ENCODE measurements around the gene TMEM59. TPM values are rescaled to one million over a fixed set of nuclear protein-coding genes. Genes with fewer than 3 reads are reported as not detected.

Gene TMEM59
- total and polyA plus RNA-seq, 12 donors = 98.2 to 474 (median 342) TPM

GRCh38 chr1:54094001-54094729 is 41.2 kb upstream of the TMEM59 start:
- 90 to 91% methylated on average over 4 of the region's 4 CpGs for WGBS, 2 donors
- H3K27ac ChIP-seq = no peak overlapping the region
- DNase-seq (no peak), ATAC-seq (no peak)
- TF ChIP-seq, protein P1, sequence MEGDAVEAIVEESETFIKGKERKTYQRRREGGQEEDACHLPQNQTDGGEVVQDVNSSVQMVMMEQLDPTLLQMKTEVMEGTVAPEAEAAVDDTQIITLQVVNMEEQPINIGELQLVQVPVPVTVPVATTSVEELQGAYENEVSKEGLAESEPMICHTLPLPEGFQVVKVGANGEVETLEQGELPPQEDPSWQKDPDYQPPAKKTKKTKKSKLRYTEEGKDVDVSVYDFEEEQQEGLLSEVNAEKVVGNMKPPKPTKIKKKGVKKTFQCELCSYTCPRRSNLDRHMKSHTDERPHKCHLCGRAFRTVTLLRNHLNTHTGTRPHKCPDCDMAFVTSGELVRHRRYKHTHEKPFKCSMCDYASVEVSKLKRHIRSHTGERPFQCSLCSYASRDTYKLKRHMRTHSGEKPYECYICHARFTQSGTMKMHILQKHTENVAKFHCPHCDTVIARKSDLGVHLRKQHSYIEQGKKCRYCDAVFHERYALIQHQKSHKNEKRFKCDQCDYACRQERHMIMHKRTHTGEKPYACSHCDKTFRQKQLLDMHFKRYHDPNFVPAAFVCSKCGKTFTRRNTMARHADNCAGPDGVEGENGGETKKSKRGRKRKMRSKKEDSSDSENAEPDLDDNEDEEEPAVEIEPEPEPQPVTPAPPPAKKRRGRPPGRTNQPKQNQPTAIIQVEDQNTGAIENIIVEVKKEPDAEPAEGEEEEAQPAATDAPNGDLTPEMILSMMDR (IDR thresholded peaks at IDR 0.05) = no peak
- intact Hi-C loops (cut with DNase I) = no loop called here
- H3K4me3 ChIP-seq = no peak overlapping the region
- H3K4me1 ChIP-seq = peaks cover 0 to 12% (median 0%) of the 10 kb centered on the region in 9 donors
- peaks cover 0 to 39% (median 0%) of the 10 kb centered on the region in 9 donors for H3K36me3 ChIP-seq
- no peaks in the 10 kb centered on the region for H3K27me3 ChIP-seq
- no peaks in the 10 kb centered on the region for H3K9me3 ChIP-seq

- WGBS, 2 donors = 89 to 94% methylated on average over 3 of the region's 3 CpGs
- peaks cover 0 to 33% (median 0%) of the 10 kb centered on the region in 9 donors for H3K36me3 ChIP-seq
- intact Hi-C loops (cut with DNase I) = no loop called here
- no peak overlapping the region for H3K4me3 ChIP-seq
- no peaks in the 10 kb centered on the region for H3K27me3 ChIP-seq
- H3K27ac ChIP-seq = no peak overlapping the region
- TF ChIP-seq, protein P1 (IDR thresholded peaks at IDR 0.05) = no peak
- H3K9me3 ChIP-seq = no peaks in the 10 kb centered on the region
- ATAC-seq (no peak), DNase-seq (no peak)
- H3K4me1 ChIP-seq = peaks cover 0 to 12% (median 0%) of the 10 kb centered on the region in 9 donors
These were observed 38.7 kb upstream of the TMEM59 start for GRCh38 chr1:54091666-54092065.

- Histone ChIP-seq H3K4me1 (no peaks in the 10 kb centered on the region), H3K27me3 (no peaks in the 10 kb centered on the region), H3K36me3 (peaks cover 0 to 36% (median 0%) of the 10 kb centered on the region in 9 donors), H3K4me3 (no peak overlapping the region), H3K27ac (no peak overlapping the region), H3K9me3 (no peaks in the 10 kb centered on the region)
- ATAC-seq (no peak), DNase-seq (no peak)
- intact Hi-C loops (cut with DNase I) = no loop called here
- 92 to 96% methylated on average over 5 of the region's 5 CpGs for WGBS, 2 donors
- TF ChIP-seq, protein P1 (IDR thresholded peaks at IDR 0.05) = no peak
These were observed 35.4 kb upstream of the TMEM59 start for GRCh38 chr1:54088385-54088784.

- WGBS, 2 donors = 93 to 100% methylated on average over 1 of the region's 1 CpG
- no peak for DNase-seq
- Histone ChIP-seq H3K27ac (no peak overlapping the region), H3K27me3 (no peaks in the 10 kb centered on the region), H3K4me1 (no peaks in the 10 kb centered on the region), H3K9me3 (no peaks in the 10 kb centered on the region), H3K36me3 (peaks cover 0 to 36% (median 0%) of the 10 kb centered on the region in 9 donors), H3K4me3 (no peak overlapping the region)
- intact Hi-C loops (cut with DNase I) = no loop called here
- ATAC-seq = no peak
- TF ChIP-seq, protein P1 (IDR thresholded peaks at IDR 0.05) = no peak
These were observed 33.8 kb upstream of the TMEM59 start for GRCh38 chr1:54086754-54087153.

Data from heart right ventricle (tissue), 16 donors.